GM18858 (cell line): ENCODE results near the gene HAUS8.
"Not testable (repeated sequence)": the region's sequence is repeated elsewhere in the genome, so short reads cannot be mapped to it uniquely, and the experiment has no call there.

Source experiments
- ATAC-seq: cut with Tn5 transposase; IDR thresholded peaks from one replicate; pipeline ENCODE4 v1.9.1; 2021; ENCODE audit not compliant: unreplicated experiment

HAUS8 gene

DNA sequence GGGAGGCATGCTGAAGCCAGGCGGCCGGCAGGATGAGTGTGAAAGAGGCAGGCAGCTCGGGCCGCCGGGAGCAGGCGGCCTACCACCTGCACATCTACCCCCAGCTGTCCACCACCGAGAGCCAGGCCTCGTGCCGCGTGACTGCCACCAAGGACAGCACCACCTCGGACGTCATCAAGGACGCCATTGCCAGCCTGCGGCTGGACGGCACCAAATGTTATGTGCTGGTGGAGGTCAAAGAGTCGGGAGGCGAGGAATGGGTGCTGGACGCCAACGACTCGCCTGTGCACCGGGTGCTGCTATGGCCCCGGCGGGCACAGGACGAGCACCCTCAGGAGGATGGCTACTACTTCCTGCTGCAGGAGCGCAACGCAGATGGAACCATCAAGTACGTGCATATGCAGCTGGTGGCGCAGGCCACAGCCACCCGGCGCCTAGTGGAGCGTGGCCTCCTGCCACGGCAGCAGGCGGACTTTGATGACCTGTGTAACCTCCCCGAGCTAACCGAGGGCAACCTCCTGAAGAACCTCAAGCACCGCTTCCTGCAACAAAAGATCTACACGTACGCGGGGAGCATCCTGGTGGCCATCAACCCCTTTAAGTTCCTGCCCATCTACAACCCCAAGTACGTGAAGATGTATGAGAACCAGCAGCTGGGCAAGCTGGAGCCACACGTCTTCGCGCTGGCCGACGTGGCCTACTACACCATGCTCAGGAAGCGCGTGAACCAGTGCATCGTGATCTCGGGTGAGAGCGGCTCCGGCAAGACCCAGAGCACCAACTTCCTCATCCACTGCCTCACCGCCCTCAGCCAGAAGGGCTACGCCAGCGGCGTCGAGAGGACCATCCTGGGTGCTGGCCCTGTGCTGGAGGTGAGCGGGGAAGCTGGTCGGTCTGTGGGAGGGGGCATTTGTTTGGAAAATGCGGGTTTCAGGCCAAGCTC lies 26.7 kb upstream of the HAUS8 start:
- no peak for ATAC-seq

DNA sequence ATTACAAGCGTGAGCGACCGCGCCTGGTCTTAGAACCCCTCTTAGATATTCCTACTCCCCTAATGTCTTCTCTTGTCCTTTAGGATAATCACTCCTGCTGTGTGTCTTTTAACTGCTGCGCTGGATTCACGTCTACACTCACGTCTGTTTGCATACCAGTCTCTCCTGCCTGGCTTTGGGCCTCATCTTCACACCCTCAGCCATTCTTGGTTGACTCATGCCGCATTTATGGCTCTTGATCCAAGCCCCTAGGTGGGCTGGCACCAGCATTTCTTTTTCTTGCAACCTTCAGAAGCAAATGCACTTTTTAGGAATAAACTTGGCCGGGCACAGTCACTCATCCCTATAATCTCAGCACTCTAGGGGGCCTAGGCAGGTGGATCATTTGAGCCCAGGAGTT lies 23.1 kb upstream of the HAUS8 start:
- ATAC-seq, result no peak

DNA sequence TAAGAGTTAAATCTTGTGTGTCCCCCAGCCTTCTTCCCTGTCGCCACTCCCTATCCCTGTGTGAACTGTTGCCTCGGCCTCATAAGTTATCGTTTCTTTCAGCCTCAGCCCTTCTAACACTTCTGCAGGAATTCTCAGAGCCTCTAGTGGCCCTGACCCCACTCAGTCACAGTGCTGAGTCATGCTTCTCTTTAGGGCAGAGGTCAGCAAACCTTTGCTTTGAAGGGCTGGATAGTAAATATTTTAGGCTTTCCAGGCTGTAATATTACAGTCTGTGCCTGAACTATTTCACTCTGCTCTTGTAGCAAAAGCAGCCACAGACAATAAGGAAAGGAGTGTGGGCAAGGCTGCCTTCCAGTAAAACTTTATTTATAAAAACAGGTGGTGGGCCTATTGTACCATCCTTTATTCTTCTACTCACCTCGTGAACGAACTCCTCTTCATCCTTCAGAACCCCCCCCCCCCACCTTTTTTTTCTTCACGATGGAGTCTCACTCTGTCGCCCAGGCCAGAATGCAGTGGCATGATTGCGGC lies 22.4 kb upstream of the HAUS8 start:
- no peak for ATAC-seq

DNA sequence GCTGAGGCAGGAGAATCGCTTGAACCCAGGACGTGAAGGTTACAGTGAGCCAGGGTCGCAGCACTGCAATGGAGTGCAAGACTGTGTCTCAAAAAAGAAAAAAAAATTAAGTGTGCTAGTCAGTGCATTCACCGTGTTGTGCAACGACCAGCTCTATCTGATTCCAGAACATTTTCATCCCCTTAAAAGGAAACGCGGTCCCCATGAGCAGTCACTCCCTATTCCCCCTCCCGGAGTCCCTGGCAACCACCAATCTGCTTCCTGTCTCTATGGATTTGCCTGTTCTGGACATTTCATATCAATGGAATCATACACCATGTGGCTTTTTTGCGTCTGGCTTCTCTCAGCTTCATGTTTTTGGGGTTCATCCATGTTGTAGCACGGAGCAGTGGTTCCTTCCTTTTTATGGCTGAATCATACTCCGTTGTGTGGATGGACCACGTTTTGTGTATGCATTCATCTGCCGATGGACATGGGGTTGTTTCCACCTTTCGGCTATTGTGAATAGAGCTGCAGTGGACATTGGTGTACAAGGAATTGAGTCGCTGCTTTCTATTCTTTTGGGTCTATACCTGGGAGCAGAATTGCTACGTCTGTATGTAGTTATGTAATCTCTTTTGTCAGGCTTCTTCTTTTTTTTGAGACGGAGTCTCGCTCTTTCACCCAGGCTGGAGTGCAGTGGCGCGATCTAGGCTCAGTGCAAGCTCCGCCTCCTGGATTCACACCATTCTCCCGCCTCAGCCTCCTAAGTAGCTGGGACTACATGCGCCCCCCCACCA lies 20.1 kb upstream of the HAUS8 start:
- ATAC-seq, result no peak

DNA sequence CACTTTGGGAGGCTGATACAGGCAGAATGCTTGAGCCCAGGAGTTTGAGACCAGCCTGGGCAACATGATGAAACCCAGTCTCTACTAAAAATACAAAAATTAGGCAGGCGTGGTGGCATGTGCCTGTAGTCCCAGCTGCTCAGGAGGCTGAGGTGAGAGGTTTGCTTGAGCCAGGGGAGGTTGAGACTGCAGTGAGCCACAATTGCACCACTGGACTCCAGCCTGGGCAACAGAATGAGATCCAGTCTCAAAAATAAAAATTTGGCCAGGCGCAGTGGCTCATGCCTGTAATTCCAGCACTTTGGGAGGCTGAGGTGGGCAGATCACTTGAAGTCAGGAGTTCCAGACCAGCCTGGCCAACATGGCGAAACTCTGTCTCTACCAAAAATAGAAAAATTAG lies 19.4 kb upstream of the HAUS8 start:
- ATAC-seq, result not testable (repeated sequence)

DNA sequence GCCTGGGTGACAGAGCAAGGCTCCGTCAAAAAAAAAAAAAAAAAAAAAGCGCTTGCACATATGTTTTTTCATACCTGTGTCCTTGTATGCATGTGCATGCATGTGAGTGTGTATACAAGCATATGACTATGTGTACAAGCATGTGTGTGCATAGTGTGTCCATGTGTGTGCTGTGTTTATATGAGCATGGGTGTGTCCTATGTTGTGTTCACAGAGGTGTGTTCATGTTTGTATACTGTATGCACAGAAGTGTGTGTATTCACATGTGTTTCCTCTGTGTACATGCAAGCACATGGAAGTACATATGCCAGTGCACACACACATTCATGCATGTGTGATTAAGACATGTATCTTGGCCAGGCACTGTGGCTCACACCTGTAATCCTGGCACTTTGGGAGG lies 17.4 kb upstream of the HAUS8 start:
- no peak for ATAC-seq

DNA sequence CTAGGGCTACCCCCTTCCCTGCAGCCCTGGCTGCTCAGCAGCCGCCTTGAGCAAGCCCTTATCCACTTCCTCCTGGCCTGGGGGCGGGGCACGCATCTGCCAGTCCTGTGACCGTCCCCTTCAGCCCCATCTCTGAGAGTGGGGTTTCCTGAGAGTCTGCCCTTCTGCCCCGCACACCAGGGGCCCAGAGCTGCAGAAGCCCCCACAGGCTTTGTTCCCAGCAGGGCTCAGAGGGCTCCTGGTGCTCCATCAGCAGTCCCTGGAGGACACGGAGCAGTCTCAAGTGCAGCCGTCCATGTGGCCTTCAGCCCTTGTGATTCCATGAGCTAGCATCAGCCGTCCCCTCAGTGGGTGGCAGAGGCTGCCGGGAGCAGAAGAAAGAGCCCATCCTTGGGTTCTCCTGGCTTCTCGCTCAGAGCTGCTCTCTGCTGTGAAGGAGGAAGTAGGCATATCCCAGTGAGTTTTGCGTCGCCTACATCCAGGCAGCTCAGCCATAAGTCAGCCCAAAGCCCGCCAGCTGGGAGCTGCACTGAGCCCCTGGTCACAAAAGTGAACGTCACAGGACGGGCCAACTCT lies 16.6 kb upstream of the HAUS8 start:
- ATAC-seq, result no peak

DNA sequence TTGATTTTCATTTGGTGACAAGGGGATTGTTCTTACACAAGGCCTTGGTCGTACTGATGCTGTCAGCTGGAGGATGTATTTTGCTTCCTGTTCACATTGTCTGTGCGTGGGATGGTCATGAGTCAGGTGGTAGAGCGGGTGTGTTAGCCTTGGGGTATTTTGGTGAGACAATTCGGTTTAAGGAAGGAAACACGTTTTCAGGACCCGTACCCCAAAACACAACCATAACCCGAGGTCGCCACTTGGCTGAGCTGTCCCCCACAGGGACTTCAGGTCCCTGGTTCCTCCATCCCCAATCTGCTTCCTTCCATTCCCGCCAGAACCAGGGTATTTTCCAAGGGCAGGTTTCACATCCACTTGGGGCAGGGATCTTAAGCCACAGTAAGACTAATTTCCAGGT lies 15.3 kb upstream of the HAUS8 start:
- no peak for ATAC-seq

DNA sequence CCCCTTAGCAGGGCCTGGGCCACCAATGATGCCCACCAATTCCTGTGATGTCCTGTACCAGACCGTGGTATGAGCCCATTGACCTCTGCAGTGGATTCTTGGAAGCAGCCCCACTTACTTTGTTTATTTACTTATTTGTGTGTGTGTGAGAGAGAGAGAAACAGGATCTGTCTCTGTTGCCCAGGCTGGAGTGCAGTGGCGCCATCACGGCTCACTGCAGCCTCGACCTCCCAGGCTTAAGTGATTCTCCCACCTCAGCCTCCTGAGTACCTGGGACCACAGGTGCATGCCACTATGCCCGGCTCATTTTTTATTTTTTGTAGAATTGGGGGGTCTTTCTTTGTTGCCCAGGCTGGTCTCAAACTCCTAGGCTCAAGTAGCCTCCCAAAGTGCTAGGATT lies 13.3 kb upstream of the HAUS8 start:
- ATAC-seq, result no peak

DNA sequence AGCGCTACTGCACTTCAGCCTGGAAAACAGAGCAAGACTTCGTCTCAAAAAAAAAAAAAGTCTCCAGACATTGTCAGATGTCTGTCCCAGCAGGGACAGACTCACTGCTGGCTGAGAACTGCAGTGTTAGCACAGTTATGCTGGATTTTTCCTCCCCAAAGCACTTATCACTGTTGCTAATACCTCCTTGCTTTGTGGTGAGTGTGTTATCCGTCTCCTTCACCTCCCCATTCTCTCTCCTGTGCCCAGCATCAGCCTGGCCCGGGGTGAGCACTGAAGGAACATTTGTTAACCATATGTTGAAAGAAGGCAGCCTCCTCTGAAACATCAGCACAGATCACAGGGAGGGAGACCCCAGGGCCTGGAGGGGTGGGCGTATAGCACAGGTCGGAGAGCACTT lies 11.6 kb upstream of the HAUS8 start:
- no peak for ATAC-seq

DNA sequence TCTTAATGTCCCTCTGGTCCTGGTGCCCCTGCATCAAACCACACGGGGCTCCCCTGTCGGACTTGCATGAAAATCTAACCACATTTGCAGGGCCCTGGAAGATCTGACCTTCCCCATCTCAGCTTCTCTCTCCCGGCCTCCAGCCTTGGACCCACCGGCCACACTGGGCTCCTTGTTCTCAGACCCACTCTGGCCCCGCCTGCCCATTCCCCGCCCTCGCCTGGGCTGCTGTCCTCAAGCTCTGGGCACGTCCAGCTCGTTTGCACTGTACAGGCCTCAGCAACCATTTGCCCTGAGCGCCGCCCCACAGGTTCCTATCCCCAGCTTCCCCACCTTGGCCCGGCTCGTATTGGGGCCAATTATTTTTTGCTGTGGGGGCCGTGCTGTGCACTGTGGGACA lies 10.9 kb upstream of the HAUS8 start:
- no peak for ATAC-seq

DNA sequence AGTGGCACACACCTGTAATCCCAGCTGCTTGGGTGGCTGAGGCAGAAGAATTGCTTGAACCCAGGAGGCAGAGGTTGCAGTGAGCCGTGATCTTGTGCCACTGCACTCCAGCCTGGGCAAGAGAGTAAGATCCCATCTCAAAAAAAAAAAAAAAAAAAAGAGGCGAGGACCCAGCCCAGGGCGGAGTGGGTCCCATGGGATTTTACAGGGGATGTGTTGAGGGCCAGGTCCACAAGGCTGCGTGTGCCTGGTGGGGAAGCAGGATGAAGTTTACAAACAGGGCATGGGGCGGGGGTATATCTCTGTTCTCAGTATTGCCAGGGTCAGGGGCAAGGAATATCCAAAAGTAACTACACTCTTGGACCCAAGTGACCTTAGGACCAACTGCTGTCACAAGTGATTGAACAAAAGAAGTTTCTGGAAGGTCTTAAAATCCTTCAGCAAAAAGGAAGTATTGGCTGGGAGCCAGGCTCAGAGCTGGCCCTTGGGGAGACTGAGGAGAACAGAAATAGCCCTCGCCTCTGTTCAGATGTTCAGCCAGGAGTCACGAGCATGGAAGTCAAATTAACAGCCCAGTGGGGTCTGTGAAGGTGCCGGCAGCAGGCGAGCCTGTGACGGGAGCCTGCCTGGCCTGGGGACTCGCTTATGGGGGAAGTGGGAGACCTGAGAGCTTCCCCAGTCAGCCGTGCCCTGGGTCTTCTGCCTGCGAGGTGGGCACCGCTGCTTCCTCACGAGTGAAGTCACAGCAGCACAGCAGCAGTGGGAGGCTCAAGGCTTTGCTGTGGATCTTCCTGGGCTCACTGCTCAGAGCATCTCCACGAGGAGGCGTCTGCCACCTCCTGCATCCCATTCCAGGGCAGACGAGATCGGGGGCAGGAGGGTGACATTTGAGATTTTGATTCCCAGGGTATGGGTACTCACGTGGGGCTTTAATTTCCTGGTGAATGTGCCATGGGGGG lies 6.7 kb upstream of the HAUS8 start:
- ATAC-seq, result no peak

DNA sequence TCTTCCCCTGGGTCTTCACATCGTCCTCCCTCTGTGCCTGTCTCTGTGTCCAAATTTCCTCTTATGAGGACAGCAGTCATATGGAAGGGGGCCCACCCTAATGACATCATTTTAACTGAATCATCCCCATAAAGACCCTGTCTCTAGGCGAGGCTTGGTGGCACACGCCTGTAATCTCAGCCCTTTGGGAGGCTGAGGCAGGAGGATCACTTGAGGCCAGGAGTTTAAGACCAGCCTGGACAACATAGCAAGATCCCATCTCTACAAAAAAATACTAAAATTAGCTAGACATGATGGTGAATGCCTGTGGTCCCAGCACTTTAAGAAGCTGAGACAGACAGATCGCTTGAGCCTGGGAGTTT lies 5.2 kb upstream of the HAUS8 start:
- no peak for ATAC-seq

DNA sequence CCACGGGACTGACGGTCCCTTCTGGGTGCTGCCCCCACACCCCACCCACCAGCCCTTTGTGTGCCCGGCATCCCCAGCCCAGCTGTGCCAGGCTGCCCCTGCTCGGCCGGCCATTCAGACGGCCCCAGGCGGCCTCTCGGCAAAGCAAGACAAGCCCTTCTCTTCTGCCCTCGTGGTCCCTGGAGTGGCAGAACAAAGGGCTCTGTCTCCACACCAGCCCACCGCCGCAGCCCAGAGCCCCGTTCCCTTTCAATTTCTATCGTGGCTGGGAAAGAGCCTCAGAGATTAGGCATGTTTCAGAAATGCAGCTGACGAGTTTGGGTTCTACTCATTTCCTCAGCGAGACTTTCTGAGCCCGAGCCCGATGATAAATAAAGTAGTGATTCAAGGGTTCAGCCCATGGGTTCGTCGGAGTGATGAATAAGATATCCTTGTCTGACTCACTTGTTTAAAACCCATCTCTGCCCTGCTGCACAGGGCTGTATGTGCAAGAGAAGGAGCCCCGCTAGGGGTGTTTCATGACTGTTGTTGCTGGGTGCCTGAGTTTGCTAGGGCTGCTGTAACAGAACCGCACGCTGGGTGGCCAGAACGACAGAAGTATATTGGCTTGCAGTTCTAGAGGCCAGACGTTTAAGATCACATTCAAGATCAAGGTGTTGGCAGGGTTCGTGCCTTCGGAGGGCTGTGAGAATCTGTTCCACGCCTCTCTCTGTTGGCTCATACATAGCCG lies 4.6 kb upstream of the HAUS8 start:
- peak; percentile 37 for ATAC-seq

DNA sequence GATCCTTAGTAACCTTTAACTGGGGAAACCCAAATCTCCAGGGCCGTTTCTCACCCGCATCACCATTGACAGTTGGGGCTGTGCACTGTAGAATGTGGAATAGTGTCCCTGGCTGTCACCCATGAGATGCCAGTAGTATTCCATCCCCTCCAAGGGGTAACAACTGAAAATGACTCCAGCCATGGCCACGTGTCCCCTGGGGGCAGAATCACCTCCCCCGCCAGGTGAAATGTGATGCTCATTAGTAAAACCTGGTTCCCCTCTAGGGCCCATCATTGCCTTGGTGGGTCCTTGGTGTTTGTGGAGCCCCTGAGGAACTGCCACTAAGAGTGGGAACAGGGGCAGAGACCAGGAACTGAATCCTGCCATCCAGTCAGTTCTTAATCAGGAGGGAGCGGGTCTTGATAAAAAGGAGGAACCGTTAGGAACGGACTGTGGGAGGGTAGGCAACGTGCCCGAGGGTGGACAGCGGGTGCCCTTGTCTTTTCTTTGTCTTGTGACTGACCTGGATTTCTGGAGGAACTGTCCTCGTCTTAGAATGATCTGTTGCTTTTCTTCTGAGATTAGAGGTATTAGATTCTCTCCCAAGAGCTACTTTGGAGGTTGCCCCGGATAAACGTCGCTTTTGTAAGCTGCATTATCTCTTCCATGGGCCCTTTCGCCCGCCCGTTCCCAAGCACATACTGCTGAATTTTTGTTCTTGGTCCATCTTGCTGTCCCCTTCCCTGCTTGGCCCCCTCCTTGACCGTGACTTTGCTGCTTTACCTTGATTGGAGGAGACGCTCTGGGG lies 3.9 kb upstream of the HAUS8 start:
- ATAC-seq, result no peak

DNA sequence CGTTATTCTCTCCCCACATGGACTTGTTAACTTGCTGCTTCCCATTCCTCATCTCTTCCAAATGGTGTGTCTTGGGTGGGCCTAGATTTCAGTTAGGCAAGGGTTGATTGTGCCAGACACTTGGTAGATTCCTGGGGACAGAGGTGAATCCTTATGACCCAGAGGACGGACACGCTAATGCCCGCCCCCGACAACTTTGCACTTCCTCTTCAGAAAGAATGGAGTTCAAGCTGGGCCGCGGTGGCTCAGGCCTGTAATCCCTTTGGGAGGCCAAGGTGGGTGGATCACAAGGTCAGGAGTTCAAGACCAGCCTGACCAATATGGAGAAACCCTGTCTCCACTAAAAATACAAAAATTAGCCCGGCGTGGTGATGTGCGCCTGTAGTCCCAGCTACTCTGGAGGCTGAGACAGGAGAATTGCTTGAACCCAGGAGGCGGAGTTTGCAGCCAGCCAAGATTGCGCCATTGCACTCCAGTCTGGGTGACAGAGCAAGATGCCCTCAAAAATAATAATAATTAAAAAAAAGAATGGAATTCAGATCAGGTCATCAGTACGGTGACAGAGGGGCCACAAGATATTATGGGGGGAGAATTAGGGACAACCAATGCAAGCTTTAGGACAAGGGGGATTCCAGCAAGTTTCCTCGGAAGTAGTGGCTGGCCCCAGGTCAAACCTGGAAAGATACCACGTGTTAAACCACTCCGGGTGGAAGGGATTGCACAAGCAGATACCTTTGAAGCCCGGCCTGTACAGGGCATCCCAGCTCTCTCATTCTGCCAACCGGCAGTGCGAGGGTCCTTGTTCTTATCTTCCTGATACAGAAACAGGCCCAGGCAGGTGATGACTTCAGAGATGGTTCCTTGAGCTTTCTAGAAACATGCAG lies 3.0 kb upstream of the HAUS8 start:
- no peak for ATAC-seq

DNA sequence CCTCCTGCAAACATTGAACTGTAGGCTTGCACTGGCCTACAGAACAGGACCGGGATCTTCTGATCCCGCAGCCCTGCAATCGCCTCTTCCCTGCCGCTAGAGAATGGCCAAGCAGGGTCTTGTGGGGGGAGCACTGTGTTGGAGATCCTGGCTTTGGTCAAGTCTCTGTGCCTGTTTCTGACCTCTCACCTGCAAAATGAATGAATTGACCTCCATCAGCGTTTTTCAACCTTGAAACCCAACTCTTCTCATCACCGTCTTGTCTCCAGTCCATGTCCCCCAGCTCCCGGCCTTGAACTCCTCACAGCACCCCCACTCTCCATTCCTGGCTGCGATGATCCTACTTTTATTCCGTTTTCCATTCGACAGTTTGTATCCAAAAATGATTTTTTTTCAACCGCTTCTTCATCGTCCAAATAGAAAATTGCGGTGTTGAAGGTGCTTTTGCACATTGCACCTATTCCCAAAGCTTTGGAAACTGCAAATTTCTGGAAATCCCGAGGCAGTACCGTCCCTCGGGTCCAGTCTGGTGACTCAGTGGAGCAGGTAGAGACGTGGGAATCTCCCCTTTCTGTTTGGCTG lies 2.3 kb upstream of the HAUS8 start:
- no peak for ATAC-seq

DNA sequence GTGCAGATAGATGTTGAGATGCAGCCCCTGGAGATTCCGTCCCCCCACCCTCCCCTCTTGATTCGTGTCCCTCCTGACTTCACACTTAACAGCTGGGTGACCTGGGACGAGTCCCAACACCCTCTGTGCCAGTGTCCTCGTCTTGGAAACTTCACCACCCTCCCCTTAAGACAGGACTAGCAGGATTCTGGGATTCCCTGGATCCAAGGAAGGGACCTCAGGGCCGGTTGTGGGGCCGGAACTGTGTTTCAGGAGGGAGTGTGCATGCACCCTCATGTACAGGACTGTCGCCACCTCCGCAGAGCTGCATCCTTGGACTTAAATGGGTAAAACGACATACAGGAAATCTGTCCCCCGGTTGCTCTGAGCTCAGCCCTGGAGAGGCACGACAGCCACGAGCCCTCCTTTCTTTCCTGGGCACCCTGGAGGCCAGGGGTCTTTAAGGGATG lies 1.3 kb upstream of the HAUS8 start:
- ATAC-seq, result no peak
